SK-N-SH treated with all-trans-retinoic acid at 6 μM for 48 hours (cell line): Measurements from ENCODE around the gene DNMT3A.

Source experiments
- ATAC-seq: fragments of 200-7000 bp; cut with Tn5 transposase; 3 replicates; pipeline ENCODE4 v1.9.1; 2020; ENCODE audit warnings: mild to moderate bottlenecking, moderate library complexity
- BACH2 ChIP-seq: fragments of 250-450 bp; sonication (Bioruptor Pico); IDR thresholded peaks from 2 replicates; pipeline ENCODE4 v1.9.0; 2021; ENCODE audit warnings: mild to moderate bottlenecking, borderline replicate concordance
- CSDC2 ChIP-seq: fragments of 250-450 bp; sonication (Bioruptor Pico); IDR thresholded peaks from 2 replicates; pipeline ENCODE4 v1.5.0; 2020; ENCODE audit warnings: mild to moderate bottlenecking, moderate library complexity
- CSRNP3 ChIP-seq: fragments of 250-450 bp; sonication (Bioruptor Pico); IDR thresholded peaks from 2 replicates; pipeline ENCODE4 v1.5.1; 2021; ENCODE audit warnings: mild to moderate bottlenecking, moderate library complexity
- ESRRG ChIP-seq: fragments of 250-450 bp; sonication (Bioruptor Pico); IDR thresholded peaks from 2 replicates; pipeline ENCODE4 v1.6.1; 2021; ENCODE audit warnings: mild to moderate bottlenecking
- GLIS3 ChIP-seq: fragments of 250-450 bp; sonication (Bioruptor Pico); IDR thresholded peaks from 2 replicates; pipeline ENCODE4 v1.5.0; 2020; ENCODE audit warnings: mild to moderate bottlenecking, moderate library complexity
- ISL1 ChIP-seq: fragments of 250-450 bp; sonication (Bioruptor Pico); IDR thresholded peaks from 2 replicates; pipeline ENCODE4 v2.1.2; 2022; ENCODE audit warnings: mild to moderate bottlenecking, moderate library complexity
- PPARA ChIP-seq: fragments of 250-450 bp; sonication (Bioruptor Pico); IDR thresholded peaks from 2 replicates; pipeline ENCODE4 v1.5.0; 2020; ENCODE audit warnings: mild to moderate bottlenecking, borderline replicate concordance
- SNAI2 ChIP-seq: fragments of 250-450 bp; sonication (Bioruptor Pico); IDR thresholded peaks from 2 replicates; pipeline ENCODE4 v1.5.0; 2020; ENCODE audit warnings: mild to moderate bottlenecking, moderate library complexity
- TCF4 ChIP-seq: fragments of 250-450 bp; sonication (Bioruptor Pico); IDR thresholded peaks from 2 replicates; pipeline ENCODE4 v1.8.0; 2021; ENCODE audit warnings: mild to moderate bottlenecking, moderate library complexity, borderline replicate concordance
- TOX ChIP-seq: fragments of 250-450 bp; sonication (Bioruptor Pico); IDR thresholded peaks from 2 replicates; pipeline ENCODE4 v1.8.0; 2021; ENCODE audit warnings: mild to moderate bottlenecking, moderate library complexity, borderline replicate concordance
- TSHZ2 ChIP-seq: fragments of 250-450 bp; sonication (Bioruptor Pico); IDR thresholded peaks from 2 replicates; pipeline ENCODE4 v1.5.0; 2020; ENCODE audit warnings: mild to moderate bottlenecking, moderate library complexity
- ZC3H10 ChIP-seq: fragments of 250-450 bp; sonication (Bioruptor Pico); IDR thresholded peaks from 2 replicates; pipeline ENCODE4 v1.5.1; 2021; ENCODE audit warnings: mild to moderate bottlenecking, moderate library complexity
- ZFP3 ChIP-seq: fragments of 250-450 bp; sonication (Bioruptor Pico); IDR thresholded peaks from 2 replicates; pipeline ENCODE4 v1.5.0; 2020; ENCODE audit warnings: mild to moderate bottlenecking, moderate library complexity
- ZFP30 ChIP-seq: fragments of 450-650 bp; formaldehyde crosslinking; IDR thresholded peaks from 2 replicates; pipeline ENCODE4 v1.5.0; 2022; ENCODE audit warnings: mild to moderate bottlenecking, moderate library complexity
- ZNF565 ChIP-seq: fragments of 450-650 bp; formaldehyde crosslinking; conservative IDR thresholded peaks from 2 replicates; pipeline ENCODE4 v1.5.0; 2020; ENCODE audit warnings: low read depth, mild to moderate bottlenecking, moderate library complexity
- ZNF70 ChIP-seq: fragments of 450-650 bp; formaldehyde crosslinking; IDR thresholded peaks from 2 replicates; pipeline ENCODE4 v1.5.0; 2020; ENCODE audit warnings: mild to moderate bottlenecking, moderate library complexity
- ZNF8 ChIP-seq: fragments of 450-650 bp; formaldehyde crosslinking; IDR thresholded peaks from 2 replicates; pipeline ENCODE4 v1.5.0; 2020; ENCODE audit warnings: mild to moderate bottlenecking, moderate library complexity
- TF ChIP-seq, protein P1 (sequence below): fragments of 250-450 bp; sonication (Bioruptor Pico); IDR thresholded peaks from 2 replicates; pipeline ENCODE4 v1.8.0; 2021; ENCODE audit warnings: low read depth, mild to moderate bottlenecking, moderate library complexity, borderline replicate concordance
- TF ChIP-seq, protein P2 (sequence below): fragments of 250-450 bp; sonication (Bioruptor Pico); IDR thresholded peaks from 2 replicates; pipeline ENCODE4 v1.8.0; 2020; ENCODE audit warnings: mild to moderate bottlenecking, moderate library complexity, borderline replicate concordance

Gene DNMT3A

GRCh38 chr2:25237764-25238163 lies 104.0 kb downstream of the DNMT3A start:
- TF ChIP-seq TSHZ2 (CRISPR knock-in tag) (no peak), ZNF565 (CRISPR knock-in tag) (no peak), GLIS3 (no peak), ZC3H10 (no peak)
- no peak for ATAC-seq

DNA sequence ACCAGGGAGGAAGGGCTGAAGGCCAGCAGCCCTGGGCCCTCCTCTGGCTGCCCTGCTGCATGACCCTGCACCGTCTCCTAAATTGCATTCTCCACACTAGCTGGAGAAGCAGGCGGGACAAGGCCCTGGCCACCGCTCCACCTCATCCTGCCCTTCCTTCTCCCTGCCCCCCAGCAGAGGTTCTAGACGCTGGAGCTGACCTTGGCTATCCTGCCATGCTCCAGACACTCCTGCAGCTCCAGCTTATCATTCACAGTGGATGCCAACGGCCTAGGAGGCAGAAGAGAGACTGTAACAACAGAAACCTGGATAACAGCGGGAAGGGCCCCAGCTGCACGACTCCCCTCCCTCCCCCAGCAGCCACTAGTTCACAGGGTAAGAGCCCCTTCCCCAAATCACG lies 105.0 kb downstream of the DNMT3A start:
- ATAC-seq = no peak
- TF ChIP-seq TOX (CRISPR knock-in tag) (no peak), BACH2 (no peak), ZFP30 (CRISPR knock-in tag) (no peak)
- TF ChIP-seq, protein P1, sequence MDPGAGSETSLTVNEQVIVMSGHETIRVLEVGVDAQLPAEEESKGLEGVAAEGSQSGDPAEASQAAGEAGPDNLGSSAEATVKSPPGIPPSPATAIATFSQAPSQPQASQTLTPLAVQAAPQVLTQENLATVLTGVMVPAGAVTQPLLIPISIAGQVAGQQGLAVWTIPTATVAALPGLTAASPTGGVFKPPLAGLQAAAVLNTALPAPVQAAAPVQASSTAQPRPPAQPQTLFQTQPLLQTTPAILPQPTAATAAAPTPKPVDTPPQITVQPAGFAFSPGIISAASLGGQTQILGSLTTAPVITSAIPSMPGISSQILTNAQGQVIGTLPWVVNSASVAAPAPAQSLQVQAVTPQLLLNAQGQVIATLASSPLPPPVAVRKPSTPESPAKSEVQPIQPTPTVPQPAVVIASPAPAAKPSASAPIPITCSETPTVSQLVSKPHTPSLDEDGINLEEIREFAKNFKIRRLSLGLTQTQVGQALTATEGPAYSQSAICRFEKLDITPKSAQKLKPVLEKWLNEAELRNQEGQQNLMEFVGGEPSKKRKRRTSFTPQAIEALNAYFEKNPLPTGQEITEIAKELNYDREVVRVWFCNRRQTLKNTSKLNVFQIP (CRISPR knock-in tag) = no peak

- no peak for ATAC-seq
- TF ChIP-seq TOX (CRISPR knock-in tag) = no peak
- no peak for TF ChIP-seq PPARA (CRISPR knock-in tag)
- TF ChIP-seq, protein P2, sequence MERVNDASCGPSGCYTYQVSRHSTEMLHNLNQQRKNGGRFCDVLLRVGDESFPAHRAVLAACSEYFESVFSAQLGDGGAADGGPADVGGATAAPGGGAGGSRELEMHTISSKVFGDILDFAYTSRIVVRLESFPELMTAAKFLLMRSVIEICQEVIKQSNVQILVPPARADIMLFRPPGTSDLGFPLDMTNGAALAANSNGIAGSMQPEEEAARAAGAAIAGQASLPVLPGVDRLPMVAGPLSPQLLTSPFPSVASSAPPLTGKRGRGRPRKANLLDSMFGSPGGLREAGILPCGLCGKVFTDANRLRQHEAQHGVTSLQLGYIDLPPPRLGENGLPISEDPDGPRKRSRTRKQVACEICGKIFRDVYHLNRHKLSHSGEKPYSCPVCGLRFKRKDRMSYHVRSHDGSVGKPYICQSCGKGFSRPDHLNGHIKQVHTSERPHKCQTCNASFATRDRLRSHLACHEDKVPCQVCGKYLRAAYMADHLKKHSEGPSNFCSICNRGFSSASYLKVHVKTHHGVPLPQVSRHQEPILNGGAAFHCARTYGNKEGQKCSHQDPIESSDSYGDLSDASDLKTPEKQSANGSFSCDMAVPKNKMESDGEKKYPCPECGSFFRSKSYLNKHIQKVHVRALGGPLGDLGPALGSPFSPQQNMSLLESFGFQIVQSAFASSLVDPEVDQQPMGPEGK = no peak
- no peak for TF ChIP-seq TCF4 (CRISPR knock-in tag)
- TF ChIP-seq BACH2 = no peak
- no peak for TF ChIP-seq ZC3H10
- no peak for TF ChIP-seq ZNF8 (CRISPR knock-in tag)
- no peak for TF ChIP-seq SNAI2
- no peak for TF ChIP-seq ESRRG (CRISPR knock-in tag)
- TF ChIP-seq ISL1 = no peak
These were observed 107.0 kb downstream of the DNMT3A start for GRCh38 chr2:25234738-25235137.

DNA sequence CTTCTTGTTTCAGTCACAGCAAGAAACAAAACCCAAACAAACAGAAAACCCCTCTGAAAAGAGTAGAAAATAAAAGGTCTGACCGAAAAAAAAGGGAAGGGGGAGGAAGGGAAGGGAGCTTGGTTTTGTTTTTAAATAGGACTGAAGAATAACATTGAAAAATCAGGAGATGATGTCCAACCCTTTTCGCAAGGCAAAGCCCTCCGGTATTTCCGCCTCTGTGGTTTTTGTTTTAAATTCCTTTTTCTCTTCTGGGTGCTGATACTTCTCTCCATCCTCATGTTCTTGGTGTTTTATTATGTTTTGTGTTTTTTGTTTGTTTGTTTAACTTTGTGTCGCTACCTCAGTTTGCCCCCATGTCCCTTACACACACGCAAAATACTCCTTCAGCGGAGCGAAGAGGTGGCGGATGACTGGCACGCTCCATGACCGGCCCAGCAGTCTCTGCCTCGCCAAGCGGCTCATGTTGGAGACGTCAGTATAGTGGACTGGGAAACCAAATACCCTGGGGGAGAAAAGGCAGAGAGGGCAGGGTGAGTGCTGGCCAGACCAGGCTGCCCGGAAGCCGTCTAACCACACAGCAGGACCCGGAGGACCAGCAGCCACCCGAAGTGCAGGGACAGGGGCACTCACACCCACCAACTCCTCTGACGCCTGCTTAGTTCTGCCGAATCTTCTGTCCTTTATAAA lies 107.7 kb downstream of the DNMT3A start:
- ATAC-seq = no peak

GRCh38 chr2:25232248-25232825 lies 109.4 kb downstream of the DNMT3A start:
- no peak for ATAC-seq
- no peak for TF ChIP-seq BACH2
- TF ChIP-seq ZNF70 (CRISPR knock-in tag) = no peak
- no peak for TF ChIP-seq ISL1
- no peak for TF ChIP-seq CSRNP3 (CRISPR knock-in tag)
- TF ChIP-seq, all 23 proteins: peak for 0

More for the DNA sequence above, 107.7 kb downstream of the DNMT3A start:
- TF ChIP-seq PPARA (CRISPR knock-in tag) = no peak
- no peak for TF ChIP-seq ZNF565 (CRISPR knock-in tag)
- TF ChIP-seq, protein P1 (CRISPR knock-in tag) = no peak
- TF ChIP-seq CSDC2 (CRISPR knock-in tag) = no peak
- TF ChIP-seq ZFP3 (CRISPR knock-in tag) = no peak
- no peak for TF ChIP-seq ISL1
